MM.1S (cell line): ENCODE results near the gene CDKL4.

Experiments used
- CTCF ChIP-seq: fragments of 300-600 bp; sonication (generic); IDR thresholded peaks from 2 replicates; pipeline ENCODE4 v1.5.1; 2016; ENCODE audit warnings: antibody characterized with exemption, low read length, mixed read lengths
- EZH2 ChIP-seq: fragments of 300-600 bp; sonication (generic); optimal IDR thresholded peaks from 2 replicates; pipeline ENCODE3; 2017; ENCODE audit warnings: low read depth, mild to moderate bottlenecking, antibody characterized with exemption, low read length, mixed read lengths
- EZH2phosphoT487 ChIP-seq: fragments of 300-600 bp; sonication (generic); IDR thresholded peaks from 2 replicates; pipeline ENCODE4 v1.6.1; 2018; ENCODE audit warnings: antibody characterized with exemption, low read length

- no peak for TF ChIP-seq CTCF
- no peak for TF ChIP-seq EZH2phosphoT487
- TF ChIP-seq EZH2 = no peak
Measured at GRCh38 chr2:39203382-39203781, 40.4 kb downstream of the CDKL4 start.
